ENCODE measurements around the gene UPK1A. TPM values are rescaled to one million over a fixed set of nuclear protein-coding genes. Genes with fewer than 3 reads are reported as not detected.

The UPK1A gene
- total RNA-seq, 1 experiment from 2014 or later = 1.6 TPM

DNA sequence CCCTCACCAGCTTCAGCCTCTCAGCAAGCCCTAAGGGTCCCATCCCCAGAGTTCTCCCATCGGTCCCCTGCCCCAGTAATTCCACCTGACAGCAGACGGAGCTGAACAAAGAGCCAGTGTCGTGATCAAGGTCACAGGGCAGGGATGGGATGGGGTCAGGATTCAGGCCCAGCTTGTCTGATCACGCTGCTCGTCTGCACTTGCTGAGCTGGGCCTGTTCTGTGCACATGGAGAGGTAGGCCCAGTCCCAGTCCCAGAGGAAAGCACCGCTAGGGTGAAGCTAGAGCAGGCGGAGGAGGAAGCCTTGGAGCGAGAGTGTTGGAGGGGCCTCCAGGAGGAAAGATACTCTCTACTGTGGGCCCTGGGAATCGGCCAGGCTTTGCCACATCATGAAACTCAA, 44.6 kb upstream of the UPK1A start:
- POLR2A ChIA-PET = no interaction called here
- TF ChIP-seq KAT7 (CRISPR knock-in tag; IDR thresholded peaks at IDR 0.05; ENCODE audit: borderline replicate concordance) (no peak), CREM (CRISPR knock-in tag; IDR thresholded peaks at IDR 0.05) (no peak), FOXP1 (CRISPR knock-in tag; IDR thresholded peaks at IDR 0.05; ENCODE audit: borderline replicate concordance) (no peak)
- TF ChIP-seq, protein P1, sequence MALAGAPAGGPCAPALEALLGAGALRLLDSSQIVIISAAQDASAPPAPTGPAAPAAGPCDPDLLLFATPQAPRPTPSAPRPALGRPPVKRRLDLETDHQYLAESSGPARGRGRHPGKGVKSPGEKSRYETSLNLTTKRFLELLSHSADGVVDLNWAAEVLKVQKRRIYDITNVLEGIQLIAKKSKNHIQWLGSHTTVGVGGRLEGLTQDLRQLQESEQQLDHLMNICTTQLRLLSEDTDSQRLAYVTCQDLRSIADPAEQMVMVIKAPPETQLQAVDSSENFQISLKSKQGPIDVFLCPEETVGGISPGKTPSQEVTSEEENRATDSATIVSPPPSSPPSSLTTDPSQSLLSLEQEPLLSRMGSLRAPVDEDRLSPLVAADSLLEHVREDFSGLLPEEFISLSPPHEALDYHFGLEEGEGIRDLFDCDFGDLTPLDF (CRISPR knock-in tag; IDR thresholded peaks at IDR 0.05) = no peak
- CTCF ChIA-PET = no interaction called here
- H3K4me3 Mint-ChIP-seq = no peak overlapping the region
- DNase-seq (ENCODE audit: low spot score) (no peak), ATAC-seq (no peak)
- peak overlapping the region; percentile 47; the same call in 1 of the 2 replicates for H3K27ac Mint-ChIP-seq
- H3K9me3 Mint-ChIP-seq = no peaks in the 10 kb centered on the region
- no peaks in the 10 kb centered on the region for H3K4me1 Mint-ChIP-seq
- no peaks in the 10 kb centered on the region; the same call in 1 of the 2 replicates for H3K36me3 Mint-ChIP-seq
- H3K27me3 Mint-ChIP-seq (ENCODE audit: low read depth) = no peaks in the 10 kb centered on the region

GRCh38 chr19:35622750-35623149, 43.6 kb upstream of the UPK1A start:
- H3K27ac Mint-ChIP-seq = peak overlapping the region; percentile 21; the same call in 1 of the 2 replicates
- no peaks in the 10 kb centered on the region for H3K9me3 Mint-ChIP-seq
- DNase-seq (ENCODE audit: low spot score) = no peak
- no peak for ATAC-seq
- ChIA-PET CTCF (interaction anchor here (1.2 kb wide), 1 partner anchor 74 kb away, joined by 3 read pairs; no protein-coding TSS in a partner anchor), POLR2A (no interaction called here)
- H3K4me3 Mint-ChIP-seq = no peak overlapping the region
- no peaks in the 10 kb centered on the region for H3K27me3 Mint-ChIP-seq (ENCODE audit: low read depth)
- no peaks in the 10 kb centered on the region; the same call in 1 of the 2 replicates for H3K36me3 Mint-ChIP-seq
- no peaks in the 10 kb centered on the region for H3K4me1 Mint-ChIP-seq
- TF ChIP-seq ZNF423 (CRISPR knock-in tag; IDR thresholded peaks at IDR 0.05) (no peak), ZNF396 (CRISPR knock-in tag; IDR thresholded peaks at IDR 0.05; ENCODE audit: borderline replicate concordance) (no peak), SMAD4 (CRISPR knock-in tag; IDR thresholded peaks at IDR 0.05) (no peak)
- TF ChIP-seq, protein P2, sequence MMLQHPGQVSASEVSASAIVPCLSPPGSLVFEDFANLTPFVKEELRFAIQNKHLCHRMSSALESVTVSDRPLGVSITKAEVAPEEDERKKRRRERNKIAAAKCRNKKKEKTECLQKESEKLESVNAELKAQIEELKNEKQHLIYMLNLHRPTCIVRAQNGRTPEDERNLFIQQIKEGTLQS (CRISPR knock-in tag; conservative IDR thresholded peaks at IDR 0.05) = no peak

- no peaks in the 10 kb centered on the region; the same call in 1 of the 2 replicates for H3K36me3 Mint-ChIP-seq
- TF ChIP-seq NR1H2 (CRISPR knock-in tag; IDR thresholded peaks at IDR 0.05) (no peak), SOX15 (CRISPR knock-in tag; IDR thresholded peaks at IDR 0.05) (no peak), NFATC4 (CRISPR knock-in tag; IDR thresholded peaks at IDR 0.05) (no peak), ZNF396 (CRISPR knock-in tag; IDR thresholded peaks at IDR 0.05; ENCODE audit: borderline replicate concordance) (no peak), TEAD1 (CRISPR knock-in tag; IDR thresholded peaks at IDR 0.05) (no peak), ZNF263 (CRISPR knock-in tag; IDR thresholded peaks at IDR 0.05; ENCODE audit: low read depth) (no peak), ZNF281 (CRISPR knock-in tag; IDR thresholded peaks at IDR 0.05) (no peak), KAT7 (CRISPR knock-in tag; IDR thresholded peaks at IDR 0.05; ENCODE audit: borderline replicate concordance) (no peak), PRRX2 (CRISPR knock-in tag; IDR thresholded peaks at IDR 0.05) (no peak), ATF1 (CRISPR knock-in tag; IDR thresholded peaks at IDR 0.05) (no peak), SMAD4 (CRISPR knock-in tag; IDR thresholded peaks at IDR 0.05) (no peak), RORB (CRISPR knock-in tag; IDR thresholded peaks at IDR 0.05) (no peak), ZSCAN18 (CRISPR knock-in tag; IDR thresholded peaks at IDR 0.05) (no peak), AR (CRISPR knock-in tag; IDR thresholded peaks at IDR 0.05) (no peak)
- TF ChIP-seq, protein P3, sequence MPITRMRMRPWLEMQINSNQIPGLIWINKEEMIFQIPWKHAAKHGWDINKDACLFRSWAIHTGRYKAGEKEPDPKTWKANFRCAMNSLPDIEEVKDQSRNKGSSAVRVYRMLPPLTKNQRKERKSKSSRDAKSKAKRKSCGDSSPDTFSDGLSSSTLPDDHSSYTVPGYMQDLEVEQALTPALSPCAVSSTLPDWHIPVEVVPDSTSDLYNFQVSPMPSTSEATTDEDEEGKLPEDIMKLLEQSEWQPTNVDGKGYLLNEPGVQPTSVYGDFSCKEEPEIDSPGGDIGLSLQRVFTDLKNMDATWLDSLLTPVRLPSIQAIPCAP (CRISPR knock-in tag; IDR thresholded peaks at IDR 0.05) = no peak
- TF ChIP-seq, protein P4, sequence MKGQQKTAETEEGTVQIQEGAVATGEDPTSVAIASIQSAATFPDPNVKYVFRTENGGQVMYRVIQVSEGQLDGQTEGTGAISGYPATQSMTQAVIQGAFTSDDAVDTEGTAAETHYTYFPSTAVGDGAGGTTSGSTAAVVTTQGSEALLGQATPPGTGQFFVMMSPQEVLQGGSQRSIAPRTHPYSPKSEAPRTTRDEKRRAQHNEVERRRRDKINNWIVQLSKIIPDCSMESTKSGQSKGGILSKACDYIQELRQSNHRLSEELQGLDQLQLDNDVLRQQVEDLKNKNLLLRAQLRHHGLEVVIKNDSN (CRISPR knock-in tag; IDR thresholded peaks at IDR 0.05) = no peak
Observed at GRCh38 chr19:35623327-35624010, 42.8 kb upstream of the UPK1A start.

More at GRCh38 chr19:35623327-35624010, 42.8 kb upstream of the UPK1A start:
- ATAC-seq (no peak), DNase-seq (ENCODE audit: low spot score) (no peak)
- H3K27me3 Mint-ChIP-seq (ENCODE audit: low read depth) = no peaks in the 10 kb centered on the region
- no peaks in the 10 kb centered on the region for H3K9me3 Mint-ChIP-seq
- peaks cover 5% of the 10 kb centered on the region for H3K4me1 Mint-ChIP-seq
- ChIA-PET CTCF (interaction anchor here (0.6 to 1.2 kb wide), 3 partner anchors 11 to 489 kb away, joined by 3 to 4 read pairs (median 3); partner anchors contain the start of genes HAUS5 and LGI4), POLR2A (no interaction called here)
- no peak overlapping the region for H3K27ac Mint-ChIP-seq
- H3K4me3 Mint-ChIP-seq = no peak overlapping the region
